K562 (cell line): ENCODE results near the gene HYAL1. TPM values are rescaled to one million over a fixed set of nuclear protein-coding genes. Genes with fewer than 3 reads are reported as not detected.
A peak's percentile ranks its signal among the peaks of the same experiment; 100 is the strongest.

ENCODE experiments used
- ARID2 ChIP-seq: fragments of 450-650 bp; IDR thresholded peaks from 2 replicates; pipeline ENCODE4 v1.6.1; 2017; ENCODE audit warnings: antibody characterized with exemption, mild to moderate bottlenecking
- ATF7 ChIP-seq: fragments of 450-650 bp; IDR thresholded peaks from 2 replicates; pipeline ENCODE4 v1.7.1; 2014; ENCODE audit warnings: mild to moderate bottlenecking, moderate library complexity
- CBFB ChIP-seq: sonication (generic); formaldehyde crosslinking; IDR thresholded peaks from 2 replicates; pipeline ENCODE4 v1.4.0; 2020; ENCODE audit warnings: mild to moderate bottlenecking, missing genetic modification reagents
- CC2D1A ChIP-seq: fragments of 450-650 bp; IDR thresholded peaks from 2 replicates; pipeline ENCODE4 v1.6.1; 2017; ENCODE audit warnings: mild to moderate bottlenecking
- CREB1 ChIP-seq, 2 experiments: sonication (generic) in 1 of 2; formaldehyde crosslinking in 1 of 2; IDR thresholded peaks; 2 replicates each; pipeline versions ENCODE4 v1.6.1 to v1.8.0; 2012 to 2022; ENCODE audit warnings: inconsistent platforms in 1 of 2, mild to moderate bottlenecking in 1 of 2, missing genetic modification reagents in 1 of 2, moderate library complexity in 1 of 2
- CTCF ChIP-seq, 3 experiments: IDR thresholded peaks in 2 of 3; conservative IDR thresholded peaks in 1 of 3; 2 replicates each; pipeline ENCODE4 v1.5.1; 2011 to 2012; ENCODE audit warnings: low read length in 3 of 3, mild to moderate bottlenecking in 3 of 3, control low read depth in 2 of 3, improper control_type of control experiment in 1 of 3, inconsistent platforms in 1 of 3, low read depth in 1 of 3, mixed read lengths in 1 of 3, moderate library complexity in 1 of 3; ENCODE audit not compliant: insufficient read depth in 2 of 3
- CTCFL ChIP-seq: IDR thresholded peaks from 2 replicates; pipeline ENCODE4 v1.6.1; 2011; ENCODE audit warnings: borderline replicate concordance, low read depth, mild to moderate bottlenecking, moderate library complexity, low read length; ENCODE audit not compliant: insufficient read depth, poor library complexity, severe bottlenecking
- GABPB1 ChIP-seq: sonication (generic); formaldehyde crosslinking; IDR thresholded peaks from 2 replicates; pipeline ENCODE4 v1.8.0; 2022; ENCODE audit warnings: mild to moderate bottlenecking, missing genetic modification reagents
- HMGXB4 ChIP-seq: sonication (generic); formaldehyde crosslinking; IDR thresholded peaks from 2 replicates; pipeline ENCODE4 v1.8.1; 2023; ENCODE audit warnings: mild to moderate bottlenecking, missing genetic modification reagents
- MAFK ChIP-seq: IDR thresholded peaks from 2 replicates; pipeline ENCODE4 v1.6.1; 2011; ENCODE audit warnings: low read length, improper control_type of control experiment
- RB1 ChIP-seq: fragments of 450-650 bp; IDR thresholded peaks from 2 replicates; pipeline ENCODE4 v1.6.1; 2017; ENCODE audit warnings: low read depth, mild to moderate bottlenecking
- TFAM ChIP-seq: fragments of 250-450 bp; sonication (Bioruptor Pico); conservative IDR thresholded peaks from 2 replicates; pipeline ENCODE4 v1.5.0; 2021; ENCODE audit warnings: mild to moderate bottlenecking, moderate library complexity
- ZBED1 ChIP-seq: IDR thresholded peaks from 2 replicates; pipeline ENCODE4 v1.6.1; 2014
- ZBTB11 ChIP-seq, 3 experiments: fragments of 200-800 bp in 1 of 3; fragments of 250-450 bp in 1 of 3; fragments of 450-650 bp in 1 of 3; sonication (Bioruptor Pico) in 1 of 3; sonication (Bioruptor generic) in 1 of 3; formaldehyde crosslinking in 1 of 3; IDR thresholded peaks; 2 replicates each; pipeline versions ENCODE4 v1.6.1 to v1.8.0; 2016 to 2022; ENCODE audit warnings: mild to moderate bottlenecking in 2 of 3, missing genetic modification characterization in 2 of 3, missing compliant biosample characterization in 1 of 3, moderate library complexity in 1 of 3
- ZBTB12 ChIP-seq: fragments of 250-450 bp; sonication (Bioruptor Pico); IDR thresholded peaks from 2 replicates; pipeline ENCODE4 v1.4.0; 2020
- ZNF780A ChIP-seq: fragments of 250-450 bp; sonication (Bioruptor Pico); IDR thresholded peaks from 2 replicates; pipeline ENCODE4 v1.5.0; 2021; ENCODE audit warnings: mild to moderate bottlenecking
- polyA plus RNA-seq, 8 experiments: library from polyadenylated mRNA; depleted of rRNA in 4 of 8; stranded (reverse) in 5 of 8; unstranded in 3 of 8; fragments of >200 nt; fragmentation: Nextera tagmentation in 2 of 8; fragmentation: Illumina TruSeq in 1 of 8; extraction: Ambion mirVana in 2 of 8; extraction: Trizol in 1 of 8; gene quantifications; 2 replicates each; pipeline versions ENCODE4 v1.2.1 to v1.2.3, GENCODE V29; 2011 to 2014; ENCODE audit warnings: inconsistent platforms in 1 of 8, missing spikeins in 1 of 8
- total RNA-seq, 7 experiments: library from RNA; depleted of rRNA in 6 of 7; stranded (reverse); fragments of >200 nt in 6 of 7; fragmentation: Illumina TruSeq in 2 of 7; extraction: Trizol in 2 of 7; gene quantifications; 2 replicates each; pipeline versions ENCODE4 v1.2.1 to v1.2.3, GENCODE V29; 2011 to 2021; ENCODE audit warnings: low replicate concordance in 1 of 7

Gene HYAL1
- total and polyA plus RNA-seq, 9 of the 15 experiments (the other 6 are each of a cell fraction or from before 2014, with no cell fraction given) = 1.4 to 8.5 (median 4.7) TPM

GRCh38 chr3:50274371-50275104 is 28.8 kb downstream of the HYAL1 start (continued):
- TF ChIP-seq ARID2 = 0 out of 2 replicates have a peak, but pooled peaks have one; percentile 39
- TF ChIP-seq CTCFL = peak; percentile 21
- TF ChIP-seq ZBTB11 (CRISPR knock-in tag; IDR thresholded peaks at IDR 0.05) = no peak
- peak; percentile 64 to 92 (median 85) for TF ChIP-seq CTCF (IDR thresholded peaks at IDR 0.05 in 2 of 3, conservative IDR thresholded peaks at IDR 0.05 in 1 of 3; ENCODE audit: insufficient read depth in 2 of 3, low read depth in 1 of 3, low read length in 3 of 3)
- no peak for TF ChIP-seq TFAM
- TF ChIP-seq CREB1 (IDR thresholded peaks at IDR 0.05) = no peak
- TF ChIP-seq CREB1 (CRISPR knock-in tag; IDR thresholded peaks at IDR 0.05) = peak; percentile 26; the same call in 1 of the 2 replicates
- TF ChIP-seq HMGXB4 (CRISPR knock-in tag) = no peak
- no peak for TF ChIP-seq ZNF780A (CRISPR knock-in tag)
- TF ChIP-seq CC2D1A = peak; percentile 46; the same call in 1 of the 2 replicates
- no peak for TF ChIP-seq ZBED1
- no peak for TF ChIP-seq MAFK
- TF ChIP-seq ATF7 = peak; percentile 74
- TF ChIP-seq CBFB = no peak
- TF ChIP-seq RB1 = peak; percentile 42; the same call in 1 of the 2 replicates
- TF ChIP-seq GABPB1 (CRISPR knock-in tag) = 0 out of 2 replicates have a peak, but pooled peaks have one; percentile 51
- TF ChIP-seq ZBTB12 = no peak
